Breast epithelium (tissue), 4 donors: Measurements from ENCODE around the gene TGIF1. TPM values are rescaled to one million over a fixed set of nuclear protein-coding genes. Genes with fewer than 3 reads are reported as not detected.

Source experiments
- DNase-seq, 2 donors: peaks; one replicate each; pipeline ENCODE4 v3.0.0-alpha.2; 2019; ENCODE audit warnings: low spot score in 2 of 2
- H3K27ac ChIP-seq, 2 donors: fragments of 200-600 bp; sonication (generic) in 1 of 2; one replicate each; pipeline ENCODE4 v1.5.1; 2016 to 2019; ENCODE audit warnings: mild to moderate bottlenecking in 1 of 2
- H3K27me3 ChIP-seq, 2 donors: fragments of 200-600 bp; sonication (generic) in 1 of 2; one replicate each; pipeline versions ENCODE4 v1.5.1 to v1.6.0; 2017 to 2019; ENCODE audit warnings: control low read depth in 1 of 2, mild to moderate bottlenecking in 1 of 2
- H3K36me3 ChIP-seq: fragments of 200-600 bp; one replicate; pipeline ENCODE4 v1.5.1; 2019
- H3K4me1 ChIP-seq, 2 donors: fragments of 200-600 bp; sonication (generic); one replicate each; pipeline ENCODE4 v1.5.1; 2016 to 2019; ENCODE audit warnings: control low read depth in 1 of 2
- H3K4me3 ChIP-seq, 3 donors: fragments of 200-600 bp; sonication (generic); 1 replicate in 2 of 3; 2 replicates in 1 of 3; pipeline ENCODE4 v1.5.1; 2016 to 2019; ENCODE audit warnings: mild to moderate bottlenecking in 3 of 3, moderate library complexity in 2 of 3
- H3K9me3 ChIP-seq, 2 donors: fragments of 200-600 bp; sonication (generic) in 1 of 2; one replicate each; pipeline ENCODE4 v1.5.1; 2016 to 2019; ENCODE audit warnings: control low read depth in 1 of 2
- CTCF ChIP-seq, 3 donors: fragments of 450-650 bp; IDR thresholded peaks; one replicate each; pipeline ENCODE4 v1.5.1; 2016 to 2017; ENCODE audit warnings: antibody characterized with exemption in 3 of 3, mild to moderate bottlenecking in 3 of 3, moderate library complexity in 3 of 3
- POLR2A ChIP-seq: fragments of 450-650 bp; IDR thresholded peaks from one replicate; pipeline ENCODE4 v1.6.1; 2016; ENCODE audit warnings: antibody characterized with exemption, mild to moderate bottlenecking, moderate library complexity
- POLR2AphosphoS5 ChIP-seq, 3 donors: sonication (generic); formaldehyde crosslinking; IDR thresholded peaks; one replicate each; pipeline ENCODE4 v1.6.1; 2017; ENCODE audit warnings: antibody characterized with exemption in 3 of 3
- intact Hi-C: fragments of 100-400 bp; cut with DNase I; formaldehyde crosslinking; loops from one replicate; pipeline ENCODE4 v1.15.1; 2023; ENCODE audit warnings: low total_unique reads
- total RNA-seq, 3 donors: library from RNA; depleted of rRNA; stranded (reverse); fragments of >200 nt; gene quantifications; one replicate each; pipeline ENCODE4 v1.1.0, GENCODE V29; 2016

The TGIF1 gene
- total RNA-seq, 3 donors from 2014 or later, result 67.7 to 161 (median 108) TPM

GRCh38 chr18:3472681-3473544 lies 22.9 kb downstream of the TGIF1 start:
- Histone ChIP-seq H3K4me3 (no peak overlapping the region), H3K4me1 (no peaks in the 10 kb centered on the region), H3K27me3 (no peaks in the 10 kb centered on the region), H3K9me3 (peaks cover 6 to 8% of the 10 kb centered on the region in 2 donors), H3K27ac (no peak overlapping the region), H3K36me3 (no peaks in the 10 kb centered on the region)
- no peak for TF ChIP-seq CTCF (IDR thresholded peaks at IDR 0.05)
- TF ChIP-seq POLR2A, result no peak
- TF ChIP-seq POLR2AphosphoS5 (IDR thresholded peaks at IDR 0.05), result no peak
- intact Hi-C loops, result no loop called here
- no peak for DNase-seq

- intact Hi-C loops, result no loop called here
Measured at GRCh38 chr18:3478262-3478978, 28.4 kb downstream of the TGIF1 start.

GRCh38 chr18:3479978-3480509 lies 30.1 kb downstream of the TGIF1 start:
- H3K4me3 ChIP-seq, result no peak overlapping the region
- intact Hi-C loops, result no loop called here
- H3K4me1 ChIP-seq, result no peaks in the 10 kb centered on the region
- no peak for DNase-seq
- TF ChIP-seq CTCF (IDR thresholded peaks at IDR 0.05) (no peak), POLR2A (no peak), POLR2AphosphoS5 (IDR thresholded peaks at IDR 0.05) (no peak)
- H3K27ac ChIP-seq, result no peak overlapping the region
- no peaks in the 10 kb centered on the region for H3K27me3 ChIP-seq
- H3K36me3 ChIP-seq, result no peaks in the 10 kb centered on the region
- H3K9me3 ChIP-seq, result no peaks in the 10 kb centered on the region

More at GRCh38 chr18:3478262-3478978, 28.4 kb downstream of the TGIF1 start:
- H3K27ac ChIP-seq, result no peak overlapping the region
- no peaks in the 10 kb centered on the region for H3K36me3 ChIP-seq
- no peaks in the 10 kb centered on the region for H3K27me3 ChIP-seq
- TF ChIP-seq POLR2AphosphoS5 (IDR thresholded peaks at IDR 0.05) (no peak), CTCF (IDR thresholded peaks at IDR 0.05) (no peak), POLR2A (no peak)
- DNase-seq, result no peak
- peaks cover 6 to 8% of the 10 kb centered on the region in 2 donors for H3K9me3 ChIP-seq
- H3K4me1 ChIP-seq, result no peaks in the 10 kb centered on the region
- H3K4me3 ChIP-seq, result no peak overlapping the region

GRCh38 chr18:3480827-3481573 lies 31.0 kb downstream of the TGIF1 start:
- intact Hi-C loops, result no loop called here
- DNase-seq, result no peak
- Histone ChIP-seq H3K4me3 (no peak overlapping the region), H3K36me3 (no peaks in the 10 kb centered on the region), H3K27ac (no peak overlapping the region), H3K9me3 (no peaks in the 10 kb centered on the region), H3K27me3 (no peaks in the 10 kb centered on the region), H3K4me1 (no peaks in the 10 kb centered on the region)
- no peak for TF ChIP-seq POLR2AphosphoS5 (IDR thresholded peaks at IDR 0.05)
- no peak for TF ChIP-seq POLR2A
- no peak for TF ChIP-seq CTCF (IDR thresholded peaks at IDR 0.05)
